NCI-H128 (cell line): ENCODE measurements around the gene GRK6.
A peak's percentile ranks its signal among the peaks of the same experiment; 100 is the strongest.

Experiments
- DNase-seq: peaks from one replicate; lab custom pipeline; 2025; ENCODE audit not compliant: unreplicated experiment; lab: John Stamatoyannopoulos, UW

Gene GRK6

GRCh38 chr5:177425801-177426565, 493 bp upstream of the GRK6 start:
- DNase-seq = peak; percentile 99

- DNase-seq = no peak
Observed at GRCh38 chr5:177427211-177427822, 841 bp downstream of the GRK6 start.

GRCh38 chr5:177427919-177428573, 1.6 kb downstream of the GRK6 start:
- DNase-seq = no peak

- no peak for DNase-seq
Observed at GRCh38 chr5:177428574-177429217, 2.2 kb downstream of the GRK6 start.

- DNase-seq = no peak
Observed at GRCh38 chr5:177429248-177430040, 3.0 kb downstream of the GRK6 start.

- DNase-seq = no peak
Observed at GRCh38 chr5:177430140-177430951, 3.9 kb downstream of the GRK6 start.

GRCh38 chr5:177430972-177431316, 4.5 kb downstream of the GRK6 start:
- no peak for DNase-seq

- no peak for DNase-seq
Observed at GRCh38 chr5:177431317-177432142, 5.1 kb downstream of the GRK6 start.

GRCh38 chr5:177432143-177432838, 5.8 kb downstream of the GRK6 start:
- DNase-seq = no peak

GRCh38 chr5:177432839-177433657, 6.6 kb downstream of the GRK6 start:
- no peak for DNase-seq

- DNase-seq = no peak
Observed at GRCh38 chr5:177433658-177434217, 7.3 kb downstream of the GRK6 start.

- no peak for DNase-seq
Observed at GRCh38 chr5:177434437-177434836, 8.0 kb downstream of the GRK6 start.

- no peak for DNase-seq
Observed at GRCh38 chr5:177434942-177435738, 8.7 kb downstream of the GRK6 start.

- DNase-seq = no peak
Observed at GRCh38 chr5:177435847-177436536, 9.5 kb downstream of the GRK6 start.

GRCh38 chr5:177437623-177438022, 11.1 kb downstream of the GRK6 start:
- DNase-seq = no peak

GRCh38 chr5:177438468-177438867, 12.0 kb downstream of the GRK6 start:
- DNase-seq = no peak
